HepG2 (cell line): ENCODE results near the gene SMAD7. TPM values are rescaled to one million over a fixed set of nuclear protein-coding genes. Genes with fewer than 3 reads are reported as not detected.

Source experiments
- DNMT3B ChIP-seq: conservative IDR thresholded peaks from 2 replicates; pipeline ENCODE4 v1.6.1; 2016; ENCODE audit warnings: missing biosample characterization, control low read depth
- GABPA ChIP-seq, 2 experiments: IDR thresholded peaks; 2 replicates each; pipeline ENCODE4 v1.6.1; 2011 to 2016; ENCODE audit warnings: low read depth in 2 of 2, low read length in 1 of 2, missing biosample characterization in 1 of 2, missing genetic modification characterization in 1 of 2
- HIVEP1 ChIP-seq: sonication (generic); formaldehyde crosslinking; IDR thresholded peaks from 2 replicates; pipeline ENCODE4 v1.4.0; 2020; ENCODE audit warnings: mild to moderate bottlenecking, missing genetic modification reagents
- MEF2D ChIP-seq: sonication (generic); formaldehyde crosslinking; IDR thresholded peaks from 2 replicates; pipeline ENCODE4 v1.5.1; 2020; ENCODE audit warnings: mild to moderate bottlenecking, missing genetic modification reagents
- MIER3 ChIP-seq: IDR thresholded peaks from 2 replicates; pipeline ENCODE4 v1.6.1; 2016; ENCODE audit warnings: missing compliant biosample characterization, borderline replicate concordance
- NFYB ChIP-seq: sonication (generic); formaldehyde crosslinking; IDR thresholded peaks from 2 replicates; pipeline ENCODE4 v1.4.0; 2020; ENCODE audit warnings: missing genetic modification reagents
- RAD51 ChIP-seq: fragments of 450-650 bp; IDR thresholded peaks from 2 replicates; pipeline ENCODE4 v1.6.1; 2016; ENCODE audit warnings: borderline replicate concordance
- RBM39 ChIP-seq: fragments of 200-400 bp; formaldehyde crosslinking; IDR thresholded peaks from one replicate; pipeline ENCODE4 v1.6.1; 2018; ENCODE audit warnings: antibody characterized with exemption, mild to moderate bottlenecking, low read depth, low read length; ENCODE audit not compliant: poor library complexity, severe bottlenecking
- RORA ChIP-seq: sonication (generic); formaldehyde crosslinking; IDR thresholded peaks from 2 replicates; pipeline ENCODE4 v1.5.0; 2020; ENCODE audit warnings: mild to moderate bottlenecking, missing genetic modification reagents, moderate library complexity
- RXRB ChIP-seq: IDR thresholded peaks from 2 replicates; pipeline ENCODE4 v1.6.1; 2016; ENCODE audit warnings: borderline replicate concordance, missing genetic modification reagents, missing compliant biosample characterization
- SPEN ChIP-seq: sonication (generic); formaldehyde crosslinking; IDR thresholded peaks from 2 replicates; pipeline ENCODE4 v1.5.1; 2020; ENCODE audit warnings: low read depth, mild to moderate bottlenecking, missing genetic modification reagents
- ZNF3 ChIP-seq: IDR thresholded peaks from 2 replicates; pipeline ENCODE4 v1.7.0; 2017; ENCODE audit warnings: inconsistent platforms
- ZNF337 ChIP-seq: sonication (generic); formaldehyde crosslinking; IDR thresholded peaks from 2 replicates; pipeline ENCODE4 v1.5.1; 2020; ENCODE audit warnings: missing genetic modification reagents, low read depth, mild to moderate bottlenecking, borderline replicate concordance
- ZNF552 ChIP-seq: sonication (generic); formaldehyde crosslinking; IDR thresholded peaks from 2 replicates; pipeline ENCODE4 v1.9.0; 2022; ENCODE audit warnings: missing genetic modification reagents, mild to moderate bottlenecking, borderline replicate concordance
- ZNF574 ChIP-seq: sonication (generic); formaldehyde crosslinking; IDR thresholded peaks from 2 replicates; pipeline ENCODE4 v1.4.0; 2020; ENCODE audit warnings: missing genetic modification reagents
- ZNF713 ChIP-seq: sonication (generic); formaldehyde crosslinking; IDR thresholded peaks from 2 replicates; pipeline ENCODE4 v1.4.0; 2020; ENCODE audit warnings: mild to moderate bottlenecking, missing genetic modification reagents
- polyA plus RNA-seq, 8 experiments: library from polyadenylated mRNA; depleted of rRNA in 3 of 8; stranded (reverse) in 7 of 8; unstranded in 1 of 8; fragments of >200 nt; fragmentation: Illumina TruSeq in 4 of 8; extraction: Trizol in 4 of 8; gene quantifications; 2 replicates each; pipeline versions ENCODE4 v1.2.1 to v1.2.3, GENCODE V29; 2011 to 2016; ENCODE audit warnings: low read depth in 4 of 8, missing spikeins in 1 of 8, mixed read lengths in 1 of 8; ENCODE audit not compliant: insufficient read depth in 1 of 8
- total RNA-seq, 5 experiments: library from RNA; depleted of rRNA; stranded (reverse); fragments of >200 nt; fragmentation: Illumina TruSeq; extraction: Trizol; gene quantifications; 2 replicates each; pipeline ENCODE4 v1.2.3, GENCODE V29; 2016; ENCODE audit warnings: low read depth in 1 of 5
- TF ChIP-seq, protein P1 (sequence below): sonication (generic); formaldehyde crosslinking; IDR thresholded peaks from 2 replicates; pipeline ENCODE4 v1.4.0; 2020; ENCODE audit warnings: missing genetic modification reagents, borderline replicate concordance

SMAD7 gene
- total and polyA plus RNA-seq, 2 of the 13 experiments (the other 11 are each of a cell fraction or from before 2014, with no cell fraction given), result 17.4 to 24.7 TPM

GRCh38 chr18:48948112-48949049 lies 2.4 kb downstream of the SMAD7 start (continued):
- no peak for TF ChIP-seq DNMT3B
- no peak for TF ChIP-seq MEF2D
- no peak for TF ChIP-seq GABPA (IDR thresholded peaks at IDR 0.05; ENCODE audit: low read depth, low read length)
- no peak for TF ChIP-seq GABPA (CRISPR knock-in tag; IDR thresholded peaks at IDR 0.05; ENCODE audit: low read depth)
- TF ChIP-seq ZNF337 (CRISPR knock-in tag), result no peak
- no peak; the same call in 1 of the 2 replicates for TF ChIP-seq HIVEP1 (CRISPR knock-in tag)
- peak; percentile 46 for TF ChIP-seq ZNF574 (CRISPR knock-in tag)
- no peak for TF ChIP-seq RAD51
- no peak for TF ChIP-seq NFYB (CRISPR knock-in tag)
- no peak; the same call in 1 of the 2 replicates for TF ChIP-seq ZNF713 (CRISPR knock-in tag)
- TF ChIP-seq ZNF552 (CRISPR knock-in tag), result no peak
- no peak for TF ChIP-seq MIER3 (CRISPR knock-in tag)
- peak; percentile 78; the same call in 1 of the 2 replicates for TF ChIP-seq RORA (CRISPR knock-in tag)
- TF ChIP-seq SPEN (CRISPR knock-in tag), result peak; percentile 77; the same call in 1 of the 2 replicates
- TF ChIP-seq RXRB, result peak; percentile 48; the same call in 1 of the 2 replicates
- TF ChIP-seq, protein P1, sequence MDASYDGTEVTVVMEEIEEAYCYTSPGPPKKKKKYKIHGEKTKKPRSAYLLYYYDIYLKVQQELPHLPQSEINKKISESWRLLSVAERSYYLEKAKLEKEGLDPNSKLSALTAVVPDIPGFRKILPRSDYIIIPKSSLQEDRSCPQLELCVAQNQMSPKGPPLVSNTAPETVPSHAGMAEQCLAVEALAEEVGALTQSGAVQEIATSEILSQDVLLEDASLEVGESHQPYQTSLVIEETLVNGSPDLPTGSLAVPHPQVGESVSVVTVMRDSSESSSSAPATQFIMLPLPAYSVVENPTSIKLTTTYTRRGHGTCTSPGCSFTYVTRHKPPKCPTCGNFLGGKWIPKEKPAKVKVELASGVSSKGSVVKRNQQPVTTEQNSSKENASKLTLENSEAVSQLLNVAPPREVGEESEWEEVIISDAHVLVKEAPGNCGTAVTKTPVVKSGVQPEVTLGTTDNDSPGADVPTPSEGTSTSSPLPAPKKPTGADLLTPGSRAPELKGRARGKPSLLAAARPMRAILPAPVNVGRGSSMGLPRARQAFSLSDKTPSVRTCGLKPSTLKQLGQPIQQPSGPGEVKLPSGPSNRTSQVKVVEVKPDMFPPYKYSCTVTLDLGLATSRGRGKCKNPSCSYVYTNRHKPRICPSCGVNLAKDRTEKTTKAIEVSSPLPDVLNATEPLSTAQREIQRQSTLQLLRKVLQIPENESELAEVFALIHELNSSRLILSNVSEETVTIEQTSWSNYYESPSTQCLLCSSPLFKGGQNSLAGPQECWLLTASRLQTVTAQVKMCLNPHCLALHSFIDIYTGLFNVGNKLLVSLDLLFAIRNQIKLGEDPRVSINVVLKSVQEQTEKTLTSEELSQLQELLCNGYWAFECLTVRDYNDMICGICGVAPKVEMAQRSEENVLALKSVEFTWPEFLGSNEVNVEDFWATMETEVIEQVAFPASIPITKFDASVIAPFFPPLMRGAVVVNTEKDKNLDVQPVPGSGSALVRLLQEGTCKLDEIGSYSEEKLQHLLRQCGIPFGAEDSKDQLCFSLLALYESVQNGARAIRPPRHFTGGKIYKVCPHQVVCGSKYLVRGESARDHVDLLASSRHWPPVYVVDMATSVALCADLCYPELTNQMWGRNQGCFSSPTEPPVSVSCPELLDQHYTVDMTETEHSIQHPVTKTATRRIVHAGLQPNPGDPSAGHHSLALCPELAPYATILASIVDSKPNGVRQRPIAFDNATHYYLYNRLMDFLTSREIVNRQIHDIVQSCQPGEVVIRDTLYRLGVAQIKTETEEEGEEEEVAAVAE (CRISPR knock-in tag), result no peak
- TF ChIP-seq ZNF3 (CRISPR knock-in tag), result no peak
- no peak for TF ChIP-seq RBM39
